ENCODE measurements around the gene INPP5F.

DNA sequence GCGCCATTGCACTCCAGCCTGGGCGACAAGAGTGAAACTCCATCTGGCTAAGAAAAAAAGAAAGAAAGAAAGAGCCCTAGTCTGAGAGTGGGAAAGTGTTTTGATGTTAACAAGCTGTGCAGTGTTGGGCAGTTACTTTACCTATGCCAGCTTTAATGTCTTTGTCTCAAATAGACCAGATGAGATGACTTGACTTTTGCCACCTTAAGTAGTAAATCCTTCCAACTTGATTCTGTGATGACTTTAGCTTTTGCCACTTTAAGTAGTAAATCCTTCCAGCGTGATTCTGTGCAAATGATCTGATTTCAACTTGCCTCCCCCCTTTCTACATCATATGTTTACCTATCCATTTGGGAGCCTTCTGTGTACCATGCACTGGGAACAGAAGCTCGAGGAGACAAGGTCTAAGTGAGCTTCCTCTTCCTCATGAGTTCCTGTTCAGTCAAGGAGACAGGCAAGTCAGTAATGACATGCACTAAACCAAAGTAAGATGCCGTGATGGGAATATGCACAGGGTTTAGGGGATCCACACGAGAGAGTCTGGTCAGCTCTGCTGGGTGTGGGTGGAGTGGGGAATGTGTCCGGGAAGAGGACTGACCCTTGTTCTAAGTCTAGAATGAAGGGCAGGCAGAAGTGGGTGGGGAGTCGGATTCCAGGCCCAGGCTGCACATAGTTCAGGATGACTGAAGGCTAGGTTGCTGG, 17.2 kb downstream of the INPP5F start:
- no peak for TF ChIP-seq POLR2A (IDR thresholded peaks at IDR 0.05)
- TF ChIP-seq, protein P1, sequence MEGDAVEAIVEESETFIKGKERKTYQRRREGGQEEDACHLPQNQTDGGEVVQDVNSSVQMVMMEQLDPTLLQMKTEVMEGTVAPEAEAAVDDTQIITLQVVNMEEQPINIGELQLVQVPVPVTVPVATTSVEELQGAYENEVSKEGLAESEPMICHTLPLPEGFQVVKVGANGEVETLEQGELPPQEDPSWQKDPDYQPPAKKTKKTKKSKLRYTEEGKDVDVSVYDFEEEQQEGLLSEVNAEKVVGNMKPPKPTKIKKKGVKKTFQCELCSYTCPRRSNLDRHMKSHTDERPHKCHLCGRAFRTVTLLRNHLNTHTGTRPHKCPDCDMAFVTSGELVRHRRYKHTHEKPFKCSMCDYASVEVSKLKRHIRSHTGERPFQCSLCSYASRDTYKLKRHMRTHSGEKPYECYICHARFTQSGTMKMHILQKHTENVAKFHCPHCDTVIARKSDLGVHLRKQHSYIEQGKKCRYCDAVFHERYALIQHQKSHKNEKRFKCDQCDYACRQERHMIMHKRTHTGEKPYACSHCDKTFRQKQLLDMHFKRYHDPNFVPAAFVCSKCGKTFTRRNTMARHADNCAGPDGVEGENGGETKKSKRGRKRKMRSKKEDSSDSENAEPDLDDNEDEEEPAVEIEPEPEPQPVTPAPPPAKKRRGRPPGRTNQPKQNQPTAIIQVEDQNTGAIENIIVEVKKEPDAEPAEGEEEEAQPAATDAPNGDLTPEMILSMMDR (IDR thresholded peaks at IDR 0.05), result no peak

Data from stomach (tissue), 4 donors.